Cardiac muscle cell (in vitro differentiated cells and primary cell): Measurements from ENCODE around the gene SNCAIP. TPM values are rescaled to one million over a fixed set of nuclear protein-coding genes. Genes with fewer than 3 reads are reported as not detected.

Experiments
- DNase-seq, 2 donors: peaks; one replicate each; pipeline versions ENCODE4 v3.0.0 to v3.0.0-alpha.2; 2010 to 2017; ENCODE audit warnings: low read depth in 1 of 2, low spot score in 1 of 2
- H3K27ac ChIP-seq: fragments of 200-600 bp; sonication (generic); 2 replicates; pipeline ENCODE4 v1.5.1; 2016
- H3K27me3 ChIP-seq: fragments of 200-600 bp; sonication (generic); 2 replicates; pipeline ENCODE4 v1.6.0; 2016; ENCODE audit warnings: control low read depth
- H3K36me3 ChIP-seq: fragments of 200-600 bp; sonication (generic); 2 replicates; pipeline ENCODE4 v1.5.1; 2016; ENCODE audit warnings: control low read depth
- H3K4me1 ChIP-seq: fragments of 200-600 bp; sonication (generic); 2 replicates; pipeline ENCODE4 v1.8.1; 2017; ENCODE audit warnings: low read depth, mild to moderate bottlenecking, mixed run types
- H3K4me3 ChIP-seq: fragments of 200-600 bp; sonication (generic); 2 replicates; pipeline ENCODE4 v1.5.1; 2016; ENCODE audit warnings: mild to moderate bottlenecking
- H3K9me3 ChIP-seq: fragments of 200-600 bp; sonication (generic); 2 replicates; pipeline ENCODE4 v1.5.1; 2017; ENCODE audit warnings: low read depth, mild to moderate bottlenecking, control low read depth
- polyA plus RNA-seq: library from polyadenylated mRNA; unstranded; fragments of >200 nt; fragmentation: Nextera tagmentation; extraction: Ambion mirVana; gene quantifications from 2 replicates; pipeline ENCODE4 v1.2.1, GENCODE V29; 2016
- total RNA-seq: library from RNA; depleted of rRNA; stranded (reverse); fragments of >200 nt; gene quantifications from 2 replicates; pipeline ENCODE4 v1.2.3, GENCODE V29; 2016
- TF ChIP-seq, protein P1 (sequence below): IDR thresholded peaks from 2 replicates; pipeline ENCODE4 v1.5.1; 2012; ENCODE audit warnings: low read depth, mild to moderate bottlenecking, low read length

The SNCAIP gene
- total and polyA plus RNA-seq, 2 experiments from 2014 or later, result 9.0 to 14.1 TPM

DNA sequence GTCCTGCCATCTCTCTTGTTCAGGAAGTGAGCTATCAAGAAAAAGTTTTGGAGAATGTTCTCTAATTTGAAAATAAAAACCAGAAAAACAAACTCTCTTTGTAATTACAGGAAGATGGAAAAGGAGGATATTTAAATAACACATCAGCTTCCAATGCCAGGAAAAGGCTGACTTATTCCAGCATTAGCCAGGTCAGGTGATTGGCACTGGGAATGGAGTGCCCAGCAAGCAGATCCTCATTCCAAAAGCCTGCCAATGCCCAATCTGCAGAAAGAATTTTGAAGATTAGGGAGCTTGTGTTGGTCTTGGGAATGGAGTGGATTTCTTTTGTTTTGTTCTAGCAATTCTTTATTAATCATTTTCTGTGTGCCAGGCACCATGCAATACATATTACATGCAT, 196.6 kb downstream of the SNCAIP start:
- TF ChIP-seq, protein P1, sequence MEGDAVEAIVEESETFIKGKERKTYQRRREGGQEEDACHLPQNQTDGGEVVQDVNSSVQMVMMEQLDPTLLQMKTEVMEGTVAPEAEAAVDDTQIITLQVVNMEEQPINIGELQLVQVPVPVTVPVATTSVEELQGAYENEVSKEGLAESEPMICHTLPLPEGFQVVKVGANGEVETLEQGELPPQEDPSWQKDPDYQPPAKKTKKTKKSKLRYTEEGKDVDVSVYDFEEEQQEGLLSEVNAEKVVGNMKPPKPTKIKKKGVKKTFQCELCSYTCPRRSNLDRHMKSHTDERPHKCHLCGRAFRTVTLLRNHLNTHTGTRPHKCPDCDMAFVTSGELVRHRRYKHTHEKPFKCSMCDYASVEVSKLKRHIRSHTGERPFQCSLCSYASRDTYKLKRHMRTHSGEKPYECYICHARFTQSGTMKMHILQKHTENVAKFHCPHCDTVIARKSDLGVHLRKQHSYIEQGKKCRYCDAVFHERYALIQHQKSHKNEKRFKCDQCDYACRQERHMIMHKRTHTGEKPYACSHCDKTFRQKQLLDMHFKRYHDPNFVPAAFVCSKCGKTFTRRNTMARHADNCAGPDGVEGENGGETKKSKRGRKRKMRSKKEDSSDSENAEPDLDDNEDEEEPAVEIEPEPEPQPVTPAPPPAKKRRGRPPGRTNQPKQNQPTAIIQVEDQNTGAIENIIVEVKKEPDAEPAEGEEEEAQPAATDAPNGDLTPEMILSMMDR, result no peak

More for the DNA sequence above, 196.6 kb downstream of the SNCAIP start:
- Histone ChIP-seq H3K4me1 (no peaks in the 10 kb centered on the region), H3K4me3 (no peak overlapping the region), H3K9me3 (no peaks in the 10 kb centered on the region), H3K36me3 (no peaks in the 10 kb centered on the region), H3K27me3 (no peaks in the 10 kb centered on the region), H3K27ac (no peak overlapping the region)
- no peak for DNase-seq

Other genes with a start within 250 kb of the SNCAIP start
- gene LOX, start 234.0 kb upstream of the SNCAIP start, total RNA-seq, result 3.5 and 4.6 TPM in 2 replicates
- gene LOX, start 234.0 kb upstream of the SNCAIP start, polyA plus RNA-seq, result 2.0 and 2.6 TPM in 2 replicates
- gene ZNF474, start 182.7 kb upstream of the SNCAIP start, total RNA-seq, result not detected in 2 replicates
- gene ZNF474, start 182.7 kb upstream of the SNCAIP start, polyA plus RNA-seq, result not detected in 2 replicates